Colonic mucosa (tissue), 4 donors: ENCODE measurements around the gene SYT12. TPM values are rescaled to one million over a fixed set of nuclear protein-coding genes. Genes with fewer than 3 reads are reported as not detected.
"Not testable (repeated sequence)": the region's sequence is repeated elsewhere in the genome, so short reads cannot be mapped to it uniquely, and the experiment has no call there.

ENCODE experiments used
- DNase-seq: peaks from one replicate; pipeline ENCODE4 v3.0.0-alpha.2; 2020
- H3K27ac ChIP-seq: fragments of 200-600 bp; one replicate; pipeline ENCODE4 v1.8.0; 2021
- H3K27me3 ChIP-seq: fragments of 200-600 bp; one replicate; pipeline ENCODE4 v1.8.0; 2021
- H3K36me3 ChIP-seq: fragments of 200-600 bp; one replicate; pipeline ENCODE4 v1.8.0; 2021
- H3K4me1 ChIP-seq: fragments of 200-600 bp; one replicate; pipeline ENCODE4 v1.8.0; 2021; ENCODE audit warnings: mild to moderate bottlenecking
- H3K4me3 ChIP-seq: fragments of 200-600 bp; one replicate; pipeline ENCODE4 v1.8.0; 2021
- H3K9ac ChIP-seq, 2 donors: one replicate each; pipeline ENCODE4 v1.7.0; 2013; ENCODE audit warnings: control low read depth in 2 of 2, low read depth in 2 of 2, low read length in 2 of 2
- H3K9me3 ChIP-seq: fragments of 200-600 bp; one replicate; pipeline ENCODE4 v1.8.0; 2021
- intact Hi-C: fragments of 100-400 bp; cut with DNase I; formaldehyde crosslinking; loops from one replicate; pipeline ENCODE4 v1.14.1; 2022
- total RNA-seq, 2 donors: library from RNA; stranded (reverse); fragmentation: NEBNext Ultra II Directional in 1 of 2; extraction: Animal tissue kit (Norgen Biotek cat#: 25700) in 1 of 2; gene quantifications; one replicate each; pipeline ENCODE4 v1.2.1, GENCODE V29; 2021
- TF ChIP-seq, protein P1 (sequence below): fragments of 200-600 bp; IDR thresholded peaks from one replicate; pipeline ENCODE4 v1.8.0; 2022; ENCODE audit warnings: antibody characterized with exemption, mild to moderate bottlenecking
- donor health status: healthy.
- donor health status: DM: no; HTN: no; CAD: no.
- donor health status: DM: no; HTN: no; CAD: no.

SYT12 gene
- total RNA-seq, 2 donors from 2014 or later: 0.29 to 3.4 TPM

DNA sequence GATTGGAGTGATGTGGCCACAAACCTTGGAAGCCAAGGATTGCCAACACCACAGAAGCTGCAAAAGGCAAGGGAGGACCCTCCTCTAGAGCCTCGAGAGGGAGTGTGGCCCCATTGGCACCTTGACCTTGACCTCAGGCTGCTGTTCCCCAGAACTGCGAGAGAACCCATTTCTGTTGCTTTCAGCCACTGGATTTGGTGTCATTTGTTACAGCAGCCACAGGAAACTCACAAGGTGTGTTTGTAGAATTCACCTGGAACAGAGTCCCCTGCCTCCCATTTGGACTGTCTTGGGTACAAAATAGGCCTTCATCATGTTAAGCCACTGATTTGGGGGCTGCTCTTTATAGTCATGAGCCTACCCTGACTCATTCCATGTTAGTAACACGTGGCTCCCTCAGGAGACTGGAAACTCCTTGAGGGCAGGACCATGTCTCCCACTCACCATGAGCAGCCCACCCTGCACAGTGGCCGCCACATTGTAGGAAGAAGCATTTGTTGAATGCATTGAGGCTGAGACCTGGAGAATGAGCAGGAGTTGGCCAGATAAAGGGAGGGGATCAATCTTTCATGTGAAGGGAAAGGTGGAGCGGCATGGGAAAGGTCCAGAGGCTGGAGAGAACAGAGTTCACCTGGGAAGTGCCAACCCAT is 39.5 kb upstream of the SYT12 start:
- Histone ChIP-seq H3K9me3 (no peaks in the 10 kb centered on the region), H3K9ac (no peak overlapping the region), H3K27me3 (no peaks in the 10 kb centered on the region), H3K4me3 (no peak overlapping the region), H3K27ac (no peak overlapping the region), H3K36me3 (no peaks in the 10 kb centered on the region), H3K4me1 (peaks cover 9% of the 10 kb centered on the region)
- no peak for DNase-seq
- intact Hi-C loops: no loop called here
- TF ChIP-seq, protein P1, sequence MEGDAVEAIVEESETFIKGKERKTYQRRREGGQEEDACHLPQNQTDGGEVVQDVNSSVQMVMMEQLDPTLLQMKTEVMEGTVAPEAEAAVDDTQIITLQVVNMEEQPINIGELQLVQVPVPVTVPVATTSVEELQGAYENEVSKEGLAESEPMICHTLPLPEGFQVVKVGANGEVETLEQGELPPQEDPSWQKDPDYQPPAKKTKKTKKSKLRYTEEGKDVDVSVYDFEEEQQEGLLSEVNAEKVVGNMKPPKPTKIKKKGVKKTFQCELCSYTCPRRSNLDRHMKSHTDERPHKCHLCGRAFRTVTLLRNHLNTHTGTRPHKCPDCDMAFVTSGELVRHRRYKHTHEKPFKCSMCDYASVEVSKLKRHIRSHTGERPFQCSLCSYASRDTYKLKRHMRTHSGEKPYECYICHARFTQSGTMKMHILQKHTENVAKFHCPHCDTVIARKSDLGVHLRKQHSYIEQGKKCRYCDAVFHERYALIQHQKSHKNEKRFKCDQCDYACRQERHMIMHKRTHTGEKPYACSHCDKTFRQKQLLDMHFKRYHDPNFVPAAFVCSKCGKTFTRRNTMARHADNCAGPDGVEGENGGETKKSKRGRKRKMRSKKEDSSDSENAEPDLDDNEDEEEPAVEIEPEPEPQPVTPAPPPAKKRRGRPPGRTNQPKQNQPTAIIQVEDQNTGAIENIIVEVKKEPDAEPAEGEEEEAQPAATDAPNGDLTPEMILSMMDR: no peak

DNA sequence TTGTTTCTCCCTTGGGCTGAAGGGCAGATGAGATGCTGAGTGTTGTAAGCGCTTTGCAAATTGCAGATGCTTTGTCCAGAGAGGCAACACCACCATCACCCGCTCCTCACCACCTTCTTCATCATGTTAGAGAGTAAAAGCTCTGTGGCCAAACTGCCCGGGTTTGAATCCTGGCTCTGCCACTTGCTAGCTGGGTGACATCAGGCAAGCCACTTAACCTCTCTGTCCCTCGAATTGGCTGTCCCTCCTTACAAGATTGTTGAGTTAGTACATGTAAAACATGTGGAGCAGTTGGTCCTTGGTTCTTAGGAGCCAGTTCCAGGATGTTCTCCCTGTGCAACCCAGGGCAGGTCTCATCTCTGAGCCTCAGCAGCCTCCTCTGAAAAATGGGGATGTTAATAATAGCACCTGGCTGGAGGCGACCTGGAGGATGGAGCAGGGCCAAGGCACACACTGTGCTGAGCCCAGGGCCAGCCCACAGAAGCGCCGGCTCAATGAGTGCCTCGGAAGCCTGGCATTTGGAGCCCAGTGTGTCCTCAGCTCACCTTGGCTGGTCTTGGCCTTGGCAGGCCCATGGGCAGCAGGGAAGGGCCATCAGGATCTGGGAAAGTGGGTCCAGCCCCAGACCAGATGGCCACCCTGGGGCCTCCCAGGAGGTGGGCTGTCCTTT is 37.3 kb upstream of the SYT12 start:
- Histone ChIP-seq H3K4me3 (no peak overlapping the region), H3K9ac (no peak overlapping the region), H3K27me3 (no peaks in the 10 kb centered on the region), H3K4me1 (peaks cover 9% of the 10 kb centered on the region), H3K9me3 (no peaks in the 10 kb centered on the region), H3K27ac (no peak overlapping the region), H3K36me3 (no peaks in the 10 kb centered on the region)
- intact Hi-C loops: no loop called here
- TF ChIP-seq, protein P1: no peak
- DNase-seq: no peak

GRCh38 chr11:66986178-66986545 is 36.8 kb upstream of the SYT12 start:
- H3K9ac ChIP-seq: no peak overlapping the region
- intact Hi-C loops: no loop called here

GRCh38 chr11:66987158-66987620 is 35.7 kb upstream of the SYT12 start:
- TF ChIP-seq, protein P1: no peak
- intact Hi-C loops: no loop called here
- no peak for DNase-seq
- Histone ChIP-seq H3K27me3 (no peaks in the 10 kb centered on the region), H3K27ac (no peak overlapping the region), H3K4me1 (peaks cover 3% of the 10 kb centered on the region), H3K9ac (no peak overlapping the region), H3K4me3 (no peak overlapping the region), H3K9me3 (no peaks in the 10 kb centered on the region), H3K36me3 (no peaks in the 10 kb centered on the region)

More at GRCh38 chr11:66986178-66986545, 36.8 kb upstream of the SYT12 start:
- H3K4me1 ChIP-seq: peaks cover 9% of the 10 kb centered on the region
- no peak for DNase-seq
- no peak overlapping the region for H3K4me3 ChIP-seq
- no peaks in the 10 kb centered on the region for H3K9me3 ChIP-seq
- H3K27ac ChIP-seq: no peak overlapping the region
- no peaks in the 10 kb centered on the region for H3K36me3 ChIP-seq
- TF ChIP-seq, protein P1: no peak
- H3K27me3 ChIP-seq: no peaks in the 10 kb centered on the region

GRCh38 chr11:66987924-66988637 is 34.9 kb upstream of the SYT12 start:
- Histone ChIP-seq H3K9me3 (no peaks in the 10 kb centered on the region), H3K36me3 (no peaks in the 10 kb centered on the region), H3K9ac (no peak overlapping the region), H3K27me3 (no peaks in the 10 kb centered on the region), H3K27ac (no peak overlapping the region), H3K4me3 (no peak overlapping the region), H3K4me1 (no peaks in the 10 kb centered on the region)
- TF ChIP-seq, protein P1: no peak
- intact Hi-C loops: no loop called here
- no peak for DNase-seq

DNA sequence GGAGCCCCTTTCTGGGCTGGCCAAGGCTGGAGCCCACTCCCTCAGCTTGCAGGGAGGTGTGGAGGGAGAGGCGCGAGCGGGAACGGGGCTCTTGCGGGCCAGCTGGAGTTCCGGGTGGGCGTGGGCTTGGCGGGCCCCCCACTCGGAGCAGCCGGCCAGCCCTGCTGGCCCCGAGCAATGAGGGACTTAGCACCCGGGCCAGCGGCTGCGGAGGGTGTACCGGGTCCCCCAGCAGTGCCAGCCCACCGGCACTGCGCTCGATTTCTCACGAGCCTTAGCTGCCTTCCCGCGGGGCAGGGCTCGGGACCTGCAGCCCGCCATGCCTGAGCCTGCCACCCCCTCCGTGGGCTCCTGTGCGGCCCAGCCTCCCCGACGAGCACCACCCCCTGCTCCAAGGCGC is 34.2 kb upstream of the SYT12 start:
- H3K27ac ChIP-seq, H3K9ac ChIP-seq, H3K36me3 ChIP-seq, H3K4me1 ChIP-seq, DNase-seq, H3K4me3 ChIP-seq, H3K27me3 ChIP-seq, H3K9me3 ChIP-seq, intact Hi-C loops: not testable (repeated sequence)

DNA sequence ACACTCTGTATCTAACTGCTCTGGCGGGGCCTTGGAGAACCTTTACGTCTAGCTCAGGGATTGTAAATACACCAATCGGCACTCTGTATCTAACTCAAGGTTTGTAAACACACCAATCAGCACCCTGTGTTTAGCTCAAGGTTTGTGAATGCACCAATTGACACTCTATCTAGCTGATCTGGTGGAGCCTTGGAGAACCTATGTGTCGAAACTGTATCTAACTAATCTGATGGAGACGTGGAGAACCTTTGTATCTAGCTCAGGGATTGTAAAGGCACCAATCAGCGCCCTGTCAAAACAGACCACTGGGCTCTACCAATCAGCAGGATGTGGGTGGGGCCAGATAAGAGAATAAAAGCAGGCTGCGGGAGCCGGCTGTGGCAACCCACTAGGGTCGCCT is 33.6 kb upstream of the SYT12 start:
- H3K4me3 ChIP-seq, H3K27ac ChIP-seq, H3K27me3 ChIP-seq, H3K4me1 ChIP-seq, intact Hi-C loops, H3K9me3 ChIP-seq, H3K36me3 ChIP-seq, H3K9ac ChIP-seq, DNase-seq: not testable (repeated sequence)
